H1 (cell line): ENCODE results near the gene TBC1D20. TPM values are rescaled to one million over a fixed set of nuclear protein-coding genes. Genes with fewer than 3 reads are reported as not detected.

Experiments
- ASH2L ChIP-seq: fragments of 200-600, 300-600 bp; sonication (generic); IDR thresholded peaks from one replicate; pipeline ENCODE4 v1.7.1; 2017; ENCODE audit warnings: low read length
- BRCA1 ChIP-seq: IDR thresholded peaks from 2 replicates; pipeline ENCODE4 v1.6.1; 2012; ENCODE audit warnings: low read depth, low read length, improper control_type of control experiment
- CHD1 ChIP-seq: IDR thresholded peaks from 2 replicates; pipeline ENCODE4 v1.6.1; 2012; ENCODE audit warnings: low read depth, low read length, improper control_type of control experiment
- CTBP2 ChIP-seq: IDR thresholded peaks from 2 replicates; pipeline ENCODE4 v1.7.0; 2011; ENCODE audit warnings: borderline replicate concordance, mild to moderate bottlenecking, moderate library complexity, mixed read lengths, low read length; ENCODE audit not compliant: insufficient read depth, insufficient read length
- EP300 ChIP-seq, 2 experiments: IDR thresholded peaks; 1 replicate in 1 of 2; 2 replicates in 1 of 2; pipeline ENCODE4 v1.6.1; 2011 to 2012; ENCODE audit warnings: low read depth in 2 of 2, low read length in 2 of 2, mild to moderate bottlenecking in 2 of 2, borderline replicate concordance in 1 of 2, inconsistent platforms in 1 of 2, moderate library complexity in 1 of 2
- GABPA ChIP-seq: IDR thresholded peaks from 2 replicates; pipeline ENCODE4 v1.6.1; 2011; ENCODE audit warnings: mild to moderate bottlenecking, low read length, moderate library complexity, borderline replicate concordance; ENCODE audit not compliant: insufficient read depth
- JUN ChIP-seq: IDR thresholded peaks from 2 replicates; pipeline ENCODE4 v1.6.1; 2011; ENCODE audit warnings: low read depth, mild to moderate bottlenecking, improper control_type of control experiment, low read length
- KDM1A ChIP-seq: fragments of 200-600, 300-600 bp; sonication (generic); IDR thresholded peaks from 2 replicates; pipeline ENCODE4 v1.7.1; 2016; ENCODE audit warnings: mild to moderate bottlenecking, low read length, borderline replicate concordance
- MAX ChIP-seq: IDR thresholded peaks from 2 replicates; pipeline ENCODE4 v1.6.1; 2012; ENCODE audit warnings: inconsistent platforms
- NRF1 ChIP-seq: IDR thresholded peaks from 2 replicates; pipeline ENCODE4 v1.6.1; 2011; ENCODE audit warnings: mild to moderate bottlenecking, low read depth, low read length, improper control_type of control experiment
- POU5F1 ChIP-seq: IDR thresholded peaks from 2 replicates; pipeline ENCODE4 v1.6.1; 2011; ENCODE audit warnings: low read depth, mild to moderate bottlenecking, low read length, moderate library complexity
- RNF2 ChIP-seq: fragments of 200-900, 300-1000 bp; sonication (generic); IDR thresholded peaks from 2 replicates; pipeline ENCODE4 v1.7.1; 2016; ENCODE audit warnings: borderline replicate concordance, low read depth, mild to moderate bottlenecking, antibody characterized with exemption, low read length; ENCODE audit not compliant: poor library complexity, severe bottlenecking; ENCODE audit errors: missing control alignments
- SAP30 ChIP-seq: fragments of 300-600 bp; sonication (generic); IDR thresholded peaks from 2 replicates; pipeline ENCODE4 v1.7.1; 2012; ENCODE audit warnings: low read length, moderate library complexity, mild to moderate bottlenecking, inconsistent platforms; ENCODE audit not compliant: insufficient read depth, insufficient replicate concordance
- SIRT6 ChIP-seq: IDR thresholded peaks from one replicate; pipeline ENCODE4 v1.7.1; 2012; ENCODE audit warnings: low read length, inconsistent platforms
- SUZ12 ChIP-seq: fragments of 200-600 bp; sonication (generic); IDR thresholded peaks from 2 replicates; pipeline ENCODE4 v1.6.1; 2012; ENCODE audit warnings: mild to moderate bottlenecking, inconsistent platforms, low read length, moderate library complexity, mixed read lengths
- TAF7 ChIP-seq: optimal IDR thresholded peaks from 2 replicates; pipeline ENCODE3; 2011; ENCODE audit warnings: low read depth, mild to moderate bottlenecking, inconsistent platforms, low read length, moderate library complexity, borderline replicate concordance
- TBP ChIP-seq: IDR thresholded peaks from 2 replicates; pipeline ENCODE4 v1.6.1; 2011; ENCODE audit warnings: low read depth, low read length, improper control_type of control experiment
- USF2 ChIP-seq: IDR thresholded peaks from 2 replicates; pipeline ENCODE4 v1.6.1; 2011; ENCODE audit warnings: low read length, improper control_type of control experiment
- polyA plus RNA-seq, 7 experiments: library from polyadenylated mRNA; depleted of rRNA in 3 of 7; stranded (reverse) in 5 of 7; unstranded in 2 of 7; fragments of >200 nt in 5 of 7; fragments of 200-250 nt in 2 of 7; gene quantifications; 1 replicate in 5 of 7; 2 replicates in 1 of 7; 4 replicates in 1 of 7; pipeline versions ENCODE4 v1.2.1 to v1.2.3, GENCODE V29; 2011 to 2013; ENCODE audit warnings: missing spikeins in 2 of 7, mixed read lengths in 2 of 7
- total RNA-seq: library from RNA; stranded (reverse); fragmentation: NEBNext Ultra II Directional; extraction: Animal tissue kit (Norgen Biotek cat#: 25700); gene quantifications from 2 replicates; pipeline ENCODE4 v1.2.1, GENCODE V29; 2021

TBC1D20 gene
- total and polyA plus RNA-seq, 2 of the 8 experiments (the other 6 are each of a cell fraction or from before 2014, with no cell fraction given): 14.5 to 17.1 TPM

- TF ChIP-seq BRCA1: no peak
- TF ChIP-seq CHD1: no peak
- no peak for TF ChIP-seq RNF2
- peak; percentile 34; the same call in 1 of the 2 replicates for TF ChIP-seq SUZ12
- no peak for TF ChIP-seq TAF7
- no peak for TF ChIP-seq CTBP2
- no peak for TF ChIP-seq GABPA
- no peak for TF ChIP-seq SIRT6
- TF ChIP-seq SAP30: no peak
- TF ChIP-seq POU5F1: no peak
- no peak for TF ChIP-seq TBP
- no peak for TF ChIP-seq KDM1A
- no peak for TF ChIP-seq EP300 (IDR thresholded peaks at IDR 0.05; ENCODE audit: borderline replicate concordance in 1 of 2, low read depth in 2 of 2, low read length in 2 of 2)
- no peak for TF ChIP-seq USF2
- TF ChIP-seq JUN: no peak
- no peak for TF ChIP-seq NRF1
- peak; percentile 47 for TF ChIP-seq ASH2L
- TF ChIP-seq MAX: no peak
These were observed 807 bp downstream of the TBC1D20 start (continued) for GRCh38 chr20:461254-462198.
